ENCODE data around the gene MICAL3.

MICAL3 gene

GRCh38 chr22:17796695-17797094 is 227.7 kb downstream of the MICAL3 start:
- no peak for TF ChIP-seq REST (IDR thresholded peaks at IDR 0.05; ENCODE audit: insufficient read depth in 1 of 2, low read depth in 2 of 2, low read length in 2 of 2)
- TF ChIP-seq TAF1 (IDR thresholded peaks at IDR 0.05; ENCODE audit: borderline replicate concordance, insufficient read depth, low read length): no peak
- TF ChIP-seq POLR2AphosphoS5 (IDR thresholded peaks at IDR 0.05; ENCODE audit: low read depth, low read length): no peak
- no peak for TF ChIP-seq SIN3A (IDR thresholded peaks at IDR 0.05; ENCODE audit: borderline replicate concordance, insufficient read depth, low read length)
- no peak for TF ChIP-seq FOXP2 (optimal IDR thresholded peaks at IDR 0.05; ENCODE audit: borderline replicate concordance, extremely low read depth, extremely low read length, insufficient read depth)

DNA sequence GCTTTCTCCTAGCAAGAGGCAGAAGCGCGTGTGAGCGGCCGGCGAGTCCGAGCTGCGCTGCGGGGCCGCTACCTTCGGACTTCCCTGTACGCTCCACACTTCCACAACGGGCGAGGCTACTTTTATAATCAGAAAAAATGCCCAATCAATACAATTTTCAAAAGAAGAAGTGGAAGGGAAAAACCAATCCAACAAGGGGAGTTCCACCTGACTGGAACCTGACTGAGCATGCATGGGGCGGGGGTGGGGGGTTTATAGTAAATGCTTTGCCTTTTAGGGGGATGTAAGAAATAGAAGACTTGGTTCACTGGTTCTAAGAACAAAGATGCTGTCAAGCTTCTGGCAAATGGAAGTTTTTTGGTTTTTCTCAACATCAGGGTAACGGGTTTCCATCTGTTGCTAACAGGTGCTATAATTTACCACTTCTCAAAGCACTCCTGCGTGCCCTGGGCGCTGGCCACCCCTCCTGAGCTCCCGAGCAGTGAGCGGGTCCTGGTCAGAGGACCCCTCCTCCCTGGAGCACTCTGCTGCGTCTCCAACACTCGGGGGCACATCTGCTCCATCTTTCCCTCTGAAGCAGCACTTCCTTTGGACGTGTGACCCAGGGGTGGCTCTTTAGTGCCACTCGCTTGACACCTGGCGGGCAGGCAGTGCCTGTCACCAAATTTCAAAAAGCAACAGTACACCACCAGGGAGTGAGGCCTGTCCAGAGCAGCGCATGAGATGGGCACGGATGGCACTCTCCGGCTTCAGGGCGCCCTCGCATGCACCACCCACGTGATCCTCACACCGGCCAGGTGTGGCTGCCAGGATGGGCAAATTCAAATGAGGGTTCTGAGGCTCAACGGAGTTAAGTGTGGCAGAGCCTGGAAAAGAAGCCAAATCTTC is 228.5 kb downstream of the MICAL3 start:
- no peak for TF ChIP-seq REST (IDR thresholded peaks at IDR 0.05; ENCODE audit: insufficient read depth in 1 of 2, low read depth in 2 of 2, low read length in 2 of 2)
- no peak for TF ChIP-seq TAF1 (IDR thresholded peaks at IDR 0.05; ENCODE audit: borderline replicate concordance, insufficient read depth, low read length)
- no peak for TF ChIP-seq POLR2AphosphoS5 (IDR thresholded peaks at IDR 0.05; ENCODE audit: low read depth, low read length)
- TF ChIP-seq SIN3A (IDR thresholded peaks at IDR 0.05; ENCODE audit: borderline replicate concordance, insufficient read depth, low read length): no peak
- TF ChIP-seq FOXP2 (optimal IDR thresholded peaks at IDR 0.05; ENCODE audit: borderline replicate concordance, extremely low read depth, extremely low read length, insufficient read depth): no peak

GRCh38 chr22:17794726-17795542 is 229.4 kb downstream of the MICAL3 start:
- TF ChIP-seq POLR2AphosphoS5 (IDR thresholded peaks at IDR 0.05; ENCODE audit: low read depth, low read length) (no peak), TAF1 (IDR thresholded peaks at IDR 0.05; ENCODE audit: borderline replicate concordance, insufficient read depth, low read length) (no peak)

DNA sequence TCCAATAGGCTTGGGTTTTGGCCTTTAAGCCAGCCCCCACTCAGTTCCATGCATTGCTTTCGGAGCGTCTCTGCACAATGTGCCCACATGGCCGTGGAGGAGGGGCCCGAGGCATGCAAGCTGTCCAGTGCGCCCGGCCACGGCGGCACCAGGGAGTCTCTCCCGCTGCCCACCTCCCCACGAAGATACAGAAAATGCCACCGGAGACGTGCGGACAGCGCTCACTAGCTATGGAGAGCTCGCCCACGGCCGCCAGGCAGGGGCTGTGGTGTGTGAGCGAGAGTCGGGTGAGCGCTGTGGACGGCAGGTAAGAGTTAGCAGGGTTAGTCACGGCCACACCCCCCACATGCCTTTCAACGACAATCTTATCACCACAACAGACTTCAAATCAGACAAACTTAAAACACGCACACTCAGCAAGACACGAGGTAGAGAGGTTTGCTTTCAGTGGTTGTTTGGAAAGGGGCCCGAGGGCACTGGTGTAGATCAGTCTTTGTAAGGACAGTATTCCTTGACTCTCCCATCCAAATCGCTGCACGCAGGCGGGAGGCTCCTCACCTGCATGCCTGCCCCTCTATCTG is 231.4 kb downstream of the MICAL3 start:
- TF ChIP-seq SIN3A (IDR thresholded peaks at IDR 0.05; ENCODE audit: borderline replicate concordance, insufficient read depth, low read length) (no peak), REST (IDR thresholded peaks at IDR 0.05; ENCODE audit: insufficient read depth in 1 of 2, low read depth in 2 of 2, low read length in 2 of 2) (no peak), POLR2AphosphoS5 (IDR thresholded peaks at IDR 0.05; ENCODE audit: low read depth, low read length) (no peak), TAF1 (IDR thresholded peaks at IDR 0.05; ENCODE audit: borderline replicate concordance, insufficient read depth, low read length) (no peak), FOXP2 (optimal IDR thresholded peaks at IDR 0.05; ENCODE audit: borderline replicate concordance, extremely low read depth, extremely low read length, insufficient read depth) (no peak)

DNA sequence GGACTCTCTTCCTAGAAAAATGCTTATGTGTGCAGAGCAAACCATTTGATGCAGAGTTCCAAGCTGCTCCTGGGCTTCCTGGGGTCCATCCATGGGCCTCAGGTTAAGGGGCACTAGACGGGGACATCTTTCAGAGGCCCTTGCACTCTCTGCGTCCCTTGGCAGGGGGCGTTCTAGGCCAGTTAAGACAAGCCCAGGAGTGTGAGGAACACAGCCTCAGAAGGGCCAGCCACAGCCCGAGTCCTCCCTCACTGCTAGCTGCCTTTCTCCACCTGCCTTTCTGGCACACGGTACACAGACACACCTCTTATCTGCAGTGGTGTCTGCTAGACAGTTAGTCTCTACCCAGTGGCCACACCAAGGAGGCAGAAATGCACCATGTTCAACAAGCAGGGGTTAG is 232.1 kb downstream of the MICAL3 start:
- TF ChIP-seq POLR2AphosphoS5 (IDR thresholded peaks at IDR 0.05; ENCODE audit: low read depth, low read length) (no peak), SIN3A (IDR thresholded peaks at IDR 0.05; ENCODE audit: borderline replicate concordance, insufficient read depth, low read length) (no peak), FOXP2 (optimal IDR thresholded peaks at IDR 0.05; ENCODE audit: borderline replicate concordance, extremely low read depth, extremely low read length, insufficient read depth) (no peak), TAF1 (IDR thresholded peaks at IDR 0.05; ENCODE audit: borderline replicate concordance, insufficient read depth, low read length) (no peak), REST (IDR thresholded peaks at IDR 0.05; ENCODE audit: insufficient read depth in 1 of 2, low read depth in 2 of 2, low read length in 2 of 2) (no peak)

All from PFSK-1 (cell line).